Endothelial cell of umbilical vein (primary cell): ENCODE results near the gene SLC25A28.

Experiments
- CTCF ChIP-seq, 2 donors: IDR thresholded peaks; 1 replicate in 1 of 2; 2 replicates in 1 of 2; pipeline ENCODE4 v1.5.1; 2011; ENCODE audit warnings: low read length in 2 of 2, mild to moderate bottlenecking in 2 of 2, moderate library complexity in 2 of 2, control low read depth in 1 of 2, inconsistent platforms in 1 of 2, low read depth in 1 of 2; ENCODE audit not compliant: insufficient read depth in 1 of 2; ENCODE audit errors: extremely low read depth in 1 of 2
- EZH2 ChIP-seq: IDR thresholded peaks from 2 replicates; pipeline ENCODE4 v1.6.1; 2012; ENCODE audit warnings: borderline replicate concordance, low read depth, mild to moderate bottlenecking, moderate library complexity, low read length, inconsistent platforms; ENCODE audit not compliant: severe bottlenecking
- GATA2 ChIP-seq: IDR thresholded peaks from 2 replicates; pipeline ENCODE4 v1.7.0; 2011; ENCODE audit warnings: low read depth, mild to moderate bottlenecking, moderate library complexity, mixed read lengths, low read length; ENCODE audit not compliant: insufficient read length, insufficient read depth
- JUN ChIP-seq: IDR thresholded peaks from 2 replicates; pipeline ENCODE4 v1.6.1; 2011; ENCODE audit warnings: borderline replicate concordance, low read depth; ENCODE audit not compliant: insufficient read length, insufficient read depth
- MAX ChIP-seq: IDR thresholded peaks from 2 replicates; pipeline ENCODE4 v1.6.1; 2011; ENCODE audit not compliant: insufficient read depth, insufficient read length
- POLR2A ChIP-seq: IDR thresholded peaks from 2 replicates; pipeline ENCODE4 v1.6.1; 2012; ENCODE audit warnings: low read depth, mild to moderate bottlenecking, control low read depth, low read length
- POLR2AphosphoS5 ChIP-seq: IDR thresholded peaks from 2 replicates; pipeline ENCODE4 v1.6.1; 2012; ENCODE audit warnings: low read depth, mild to moderate bottlenecking, control low read depth, low read length, moderate library complexity; ENCODE audit not compliant: insufficient read depth

- TF ChIP-seq CTCF (IDR thresholded peaks at IDR 0.05; ENCODE audit: extremely low read depth in 1 of 2, insufficient read depth in 1 of 2, low read depth in 1 of 2, low read length in 2 of 2) (no peak), POLR2A (no peak), POLR2AphosphoS5 (no peak), JUN (no peak), MAX (no peak), GATA2 (no peak), EZH2 (no peak)
Observed at GRCh38 chr10:99617696-99618095, 2.5 kb downstream of the SLC25A28 start.
